Testis (tissue), 2 donors: ENCODE measurements around the gene TINAGL1.

Source experiments
- CTCF ChIP-seq, 3 experiments: fragments of 450-650 bp in 2 of 3; fragments of 200-600 bp in 1 of 3; sonication (generic) in 1 of 3; IDR thresholded peaks; one replicate each; pipeline ENCODE4 v1.5.1; 2016 to 2019; ENCODE audit warnings: antibody characterized with exemption in 3 of 3, mild to moderate bottlenecking in 2 of 3, moderate library complexity in 1 of 3
- POLR2A ChIP-seq: fragments of 450-650 bp; IDR thresholded peaks from one replicate; pipeline ENCODE4 v1.6.1; 2017; ENCODE audit warnings: antibody characterized with exemption, mild to moderate bottlenecking, moderate library complexity

GRCh38 chr1:31564606-31564989, 11.7 kb upstream of the TINAGL1 start:
- TF ChIP-seq CTCF (IDR thresholded peaks at IDR 0.05) (no peak), POLR2A (no peak)
